ENCODE data around the gene CXorf49B. TPM values are rescaled to one million over a fixed set of nuclear protein-coding genes. Genes with fewer than 3 reads are reported as not detected.

The CXorf49B gene
- total RNA-seq = 0.39 TPM in 1 of 2 replicates, not detected in the other

DNA sequence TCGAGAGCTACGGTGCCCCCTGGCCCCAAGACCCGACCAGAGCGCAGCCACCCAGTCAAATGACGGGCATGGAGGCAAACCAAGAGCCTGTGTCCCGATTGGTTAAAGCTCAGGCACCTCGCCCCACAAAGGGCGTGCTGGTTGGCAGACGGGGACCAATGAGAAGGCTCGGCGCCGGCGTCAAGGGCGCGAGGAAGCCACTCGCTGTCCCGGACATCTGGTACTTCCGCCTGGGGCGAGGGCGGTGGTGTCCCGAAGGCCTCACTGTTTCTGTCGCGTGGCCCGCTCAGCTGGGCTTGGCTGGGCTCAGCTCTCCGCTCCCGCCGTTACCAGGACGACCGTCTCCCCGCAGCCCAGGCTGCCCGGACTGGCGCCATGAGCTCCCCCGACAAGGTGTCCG is at the start of gene CXorf49B:
Gene CXorf49B, plus strand, starts transcription at position 301 of the 400 bp plus-strand sequence. Its CDS starts 75 bp downstream, at position 376.

DNA sequence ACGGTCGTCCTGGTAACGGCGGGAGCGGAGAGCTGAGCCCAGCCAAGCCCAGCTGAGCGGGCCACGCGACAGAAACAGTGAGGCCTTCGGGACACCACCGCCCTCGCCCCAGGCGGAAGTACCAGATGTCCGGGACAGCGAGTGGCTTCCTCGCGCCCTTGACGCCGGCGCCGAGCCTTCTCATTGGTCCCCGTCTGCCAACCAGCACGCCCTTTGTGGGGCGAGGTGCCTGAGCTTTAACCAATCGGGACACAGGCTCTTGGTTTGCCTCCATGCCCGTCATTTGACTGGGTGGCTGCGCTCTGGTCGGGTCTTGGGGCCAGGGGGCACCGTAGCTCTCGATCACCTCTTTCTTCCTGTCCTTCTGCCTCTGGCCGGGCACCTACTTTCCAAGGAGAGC is 45.0 kb upstream of the CXorf49B start, which contains the start of gene CXorf49:
Gene CXorf49, minus strand, starts transcription at position 101 of the 400 bp plus-strand sequence. CDS start 134 bp downstream, outside the sequence.

Small RNA genes lying within 50 kb of the gene (small RNA-seq; reads per million reads assigned to genes)
- not detected for gene BX276092.1
- not detected for gene BX276092.6
- gene BX276092.8 = not detected

Other genes with a start within 250 kb of the CXorf49B start
- gene OGT, start 230.2 kb upstream of the CXorf49B start, total RNA-seq = 146 and 180 TPM in 2 replicates
- 2.3 and 4.7 TPM in 2 replicates for gene GCNA, start 184.9 kb upstream of the CXorf49B start, total RNA-seq
- gene CXCR3, start 144.8 kb upstream of the CXorf49B start, total RNA-seq = 0.11 TPM in 1 of 2 replicates, not detected in the other
- 0.39 TPM in 1 of 2 replicates, not detected in the other for gene CXorf49, start 45.1 kb upstream of the CXorf49B start, total RNA-seq
- 0.39 TPM in 1 of 2 replicates, not detected in the other for gene NHSL2, start 147.5 kb downstream of the CXorf49B start, total RNA-seq

Data from placental epithelial cell (primary cell).